Endodermal cell (in vitro differentiated cells): ENCODE measurements around the gene SUSD5. TPM values are rescaled to one million over a fixed set of nuclear protein-coding genes. Genes with fewer than 3 reads are reported as not detected.
A peak's percentile ranks its signal among the peaks of the same experiment; 100 is the strongest.

Source experiments
- DNase-seq: peaks from one replicate; pipeline ENCODE4 v3.0.0-alpha.2; 2017
- H3K27ac ChIP-seq: 2 replicates; pipeline ENCODE4 v1.5.1; 2013; ENCODE audit warnings: mild to moderate bottlenecking, low read depth, low read length, moderate library complexity
- H3K27me3 ChIP-seq: 2 replicates; pipeline ENCODE4 v1.6.1; 2013; ENCODE audit warnings: mild to moderate bottlenecking, low read length, moderate library complexity; ENCODE audit not compliant: insufficient read depth, control insufficient read depth, poor library complexity, severe bottlenecking
- H3K36me3 ChIP-seq: 2 replicates; pipeline ENCODE4 v1.7.0; 2013; ENCODE audit warnings: mild to moderate bottlenecking, low read length, moderate library complexity; ENCODE audit not compliant: control insufficient read depth, insufficient read depth
- H3K4me1 ChIP-seq: one replicate; pipeline ENCODE4 v1.7.0; 2013; ENCODE audit warnings: low read length; ENCODE audit not compliant: control insufficient read depth, insufficient read depth
- H3K4me3 ChIP-seq: 2 replicates; pipeline ENCODE4 v1.5.1; 2013; ENCODE audit warnings: mild to moderate bottlenecking, low read length, moderate library complexity
- H3K9ac ChIP-seq: 2 replicates; pipeline ENCODE4 v1.6.1; 2013; ENCODE audit warnings: mild to moderate bottlenecking, low read length, moderate library complexity; ENCODE audit not compliant: poor library complexity, severe bottlenecking; ENCODE audit errors: extremely low read depth
- H3K9me3 ChIP-seq: 2 replicates; pipeline ENCODE4 v1.6.1; 2013; ENCODE audit warnings: mild to moderate bottlenecking, low read length, moderate library complexity; ENCODE audit not compliant: control insufficient read depth
- H3K27ac Mint-ChIP-seq: 2 replicates; pipeline ENCODE4 v1.8.0; 2020; ENCODE audit warnings: mixed read lengths
- H3K27me3 Mint-ChIP-seq: 2 replicates; pipeline ENCODE4 v1.8.0; 2021; ENCODE audit warnings: mild to moderate bottlenecking, mixed read lengths; ENCODE audit not compliant: insufficient read depth
- H3K36me3 Mint-ChIP-seq: 2 replicates; pipeline ENCODE4 v1.8.0; 2020; ENCODE audit warnings: low read depth, mixed read lengths
- H3K4me1 Mint-ChIP-seq: 2 replicates; pipeline ENCODE4 v1.8.0; 2020; ENCODE audit warnings: mixed read lengths
- H3K4me3 Mint-ChIP-seq: 2 replicates; pipeline ENCODE4 v1.8.0; 2020; ENCODE audit warnings: mild to moderate bottlenecking, moderate library complexity, mixed read lengths
- H3K9me3 Mint-ChIP-seq: 2 replicates; pipeline ENCODE4 v1.8.0; 2020; ENCODE audit warnings: mild to moderate bottlenecking, mixed read lengths
- WGBS, 2 experiments: methylation state at CpG; one replicate each; pipeline versions ENCODE4 v1.1.5 to v1.1.7; 2013; ENCODE audit warnings: missing lambda C conversion rate in 2 of 2, mixed read lengths in 1 of 2; ENCODE audit not compliant: insufficient coverage in 1 of 2, insufficient read length in 1 of 2; 5-methylcytosine and 5-hydroxymethylcytosine counted together
- total RNA-seq, 2 donors: library from RNA; stranded (reverse); fragmentation: NEBNext Ultra II Directional in 1 of 2; extraction: Animal tissue kit (Norgen Biotek cat#: 25700) in 1 of 2; gene quantifications; 2 replicates in 1 of 2; 3 replicates in 1 of 2; pipeline ENCODE4 v1.2.1, GENCODE V29; 2021
- TF ChIP-seq, protein P1 (sequence below): fragments of 200-600 bp; sonication (generic); conservative IDR thresholded peaks from 2 replicates; pipeline ENCODE4 v1.5.0; 2021; ENCODE audit warnings: antibody characterized with exemption, mild to moderate bottlenecking

SUSD5 gene
- total RNA-seq, 2 donors from 2014 or later = 1.3 to 2.6 TPM

DNA sequence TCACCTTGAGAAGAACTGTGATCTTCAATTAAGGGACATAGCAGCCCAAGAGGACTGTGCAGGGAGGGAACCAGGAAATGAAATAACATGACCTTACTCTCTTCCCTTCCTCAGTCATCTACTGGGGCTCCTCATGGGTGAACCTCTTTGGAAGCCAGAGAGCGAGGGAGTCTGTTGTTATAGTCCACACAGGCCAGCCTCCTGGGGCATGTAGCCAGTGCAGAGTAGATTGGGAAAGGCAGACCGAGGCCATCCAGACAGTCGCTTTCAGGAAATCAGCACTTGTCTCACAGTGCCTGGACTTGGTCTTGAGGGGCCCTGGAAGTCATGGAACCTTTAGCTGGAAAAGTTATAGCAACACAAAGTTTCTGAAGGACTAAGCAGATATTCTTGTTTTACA lies 98.7 kb downstream of the SUSD5 start:
- peaks cover 29% of the 10 kb centered on the region for H3K36me3 ChIP-seq
- H3K9me3 ChIP-seq = no peaks in the 10 kb centered on the region
- Mint-ChIP-seq H3K36me3 (peaks cover 33% of the 10 kb centered on the region), H3K27me3 (no peaks in the 10 kb centered on the region), H3K9me3 (no peaks in the 10 kb centered on the region), H3K4me3 (no peak overlapping the region), H3K27ac (no peak overlapping the region), H3K4me1 (peaks cover 8% of the 10 kb centered on the region)
- H3K4me1 ChIP-seq = no peaks in the 10 kb centered on the region
- H3K9ac ChIP-seq = no peak overlapping the region
- TF ChIP-seq, protein P1, sequence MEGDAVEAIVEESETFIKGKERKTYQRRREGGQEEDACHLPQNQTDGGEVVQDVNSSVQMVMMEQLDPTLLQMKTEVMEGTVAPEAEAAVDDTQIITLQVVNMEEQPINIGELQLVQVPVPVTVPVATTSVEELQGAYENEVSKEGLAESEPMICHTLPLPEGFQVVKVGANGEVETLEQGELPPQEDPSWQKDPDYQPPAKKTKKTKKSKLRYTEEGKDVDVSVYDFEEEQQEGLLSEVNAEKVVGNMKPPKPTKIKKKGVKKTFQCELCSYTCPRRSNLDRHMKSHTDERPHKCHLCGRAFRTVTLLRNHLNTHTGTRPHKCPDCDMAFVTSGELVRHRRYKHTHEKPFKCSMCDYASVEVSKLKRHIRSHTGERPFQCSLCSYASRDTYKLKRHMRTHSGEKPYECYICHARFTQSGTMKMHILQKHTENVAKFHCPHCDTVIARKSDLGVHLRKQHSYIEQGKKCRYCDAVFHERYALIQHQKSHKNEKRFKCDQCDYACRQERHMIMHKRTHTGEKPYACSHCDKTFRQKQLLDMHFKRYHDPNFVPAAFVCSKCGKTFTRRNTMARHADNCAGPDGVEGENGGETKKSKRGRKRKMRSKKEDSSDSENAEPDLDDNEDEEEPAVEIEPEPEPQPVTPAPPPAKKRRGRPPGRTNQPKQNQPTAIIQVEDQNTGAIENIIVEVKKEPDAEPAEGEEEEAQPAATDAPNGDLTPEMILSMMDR = no peak
- no peaks in the 10 kb centered on the region for H3K27me3 ChIP-seq
- no peak overlapping the region for H3K27ac ChIP-seq
- no peak overlapping the region for H3K4me3 ChIP-seq
- 83 to 90% methylated on average over 2 to 3 of the region's 3 CpGs for WGBS, 2 experiments
- no peak for DNase-seq

DNA sequence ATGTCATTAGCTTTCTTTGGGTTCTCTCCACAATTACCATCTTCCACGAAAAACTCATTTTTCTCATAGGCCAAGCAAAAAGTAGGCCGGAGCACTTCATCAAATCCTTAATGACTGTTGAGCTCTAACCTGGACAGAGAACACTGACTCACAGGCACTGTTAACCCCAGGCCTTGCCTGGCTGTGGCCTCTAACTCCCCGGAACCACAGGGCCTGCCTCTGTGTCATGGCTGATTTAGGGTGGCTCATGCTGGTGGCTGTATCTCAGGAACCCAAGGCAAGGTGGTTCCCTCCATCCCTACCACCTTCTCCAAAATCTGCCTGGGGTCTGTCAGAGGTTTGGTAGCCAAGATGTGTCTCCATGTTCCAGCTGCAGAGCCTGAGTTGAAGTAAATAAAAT lies 101.1 kb downstream of the SUSD5 start:
- H3K27ac ChIP-seq = no peak overlapping the region
- H3K4me1 Mint-ChIP-seq = peaks cover 6% of the 10 kb centered on the region
- no peak for DNase-seq
- peaks cover 14% of the 10 kb centered on the region for H3K36me3 Mint-ChIP-seq
- H3K4me1 ChIP-seq = no peaks in the 10 kb centered on the region
- no peak overlapping the region for H3K4me3 Mint-ChIP-seq
- H3K27ac Mint-ChIP-seq = no peak overlapping the region
- no peak overlapping the region for H3K4me3 ChIP-seq
- WGBS, 2 experiments = 88 to 100% methylated on average over 1 to 3 of the region's 3 CpGs
- H3K9me3 ChIP-seq = peaks cover 3% of the 10 kb centered on the region
- peaks cover 1% of the 10 kb centered on the region for H3K27me3 Mint-ChIP-seq
- peaks cover 1% of the 10 kb centered on the region for H3K9me3 Mint-ChIP-seq
- no peaks in the 10 kb centered on the region for H3K27me3 ChIP-seq
- peaks cover 22% of the 10 kb centered on the region for H3K36me3 ChIP-seq
- H3K9ac ChIP-seq = no peak overlapping the region
- TF ChIP-seq, protein P1 = no peak

DNA sequence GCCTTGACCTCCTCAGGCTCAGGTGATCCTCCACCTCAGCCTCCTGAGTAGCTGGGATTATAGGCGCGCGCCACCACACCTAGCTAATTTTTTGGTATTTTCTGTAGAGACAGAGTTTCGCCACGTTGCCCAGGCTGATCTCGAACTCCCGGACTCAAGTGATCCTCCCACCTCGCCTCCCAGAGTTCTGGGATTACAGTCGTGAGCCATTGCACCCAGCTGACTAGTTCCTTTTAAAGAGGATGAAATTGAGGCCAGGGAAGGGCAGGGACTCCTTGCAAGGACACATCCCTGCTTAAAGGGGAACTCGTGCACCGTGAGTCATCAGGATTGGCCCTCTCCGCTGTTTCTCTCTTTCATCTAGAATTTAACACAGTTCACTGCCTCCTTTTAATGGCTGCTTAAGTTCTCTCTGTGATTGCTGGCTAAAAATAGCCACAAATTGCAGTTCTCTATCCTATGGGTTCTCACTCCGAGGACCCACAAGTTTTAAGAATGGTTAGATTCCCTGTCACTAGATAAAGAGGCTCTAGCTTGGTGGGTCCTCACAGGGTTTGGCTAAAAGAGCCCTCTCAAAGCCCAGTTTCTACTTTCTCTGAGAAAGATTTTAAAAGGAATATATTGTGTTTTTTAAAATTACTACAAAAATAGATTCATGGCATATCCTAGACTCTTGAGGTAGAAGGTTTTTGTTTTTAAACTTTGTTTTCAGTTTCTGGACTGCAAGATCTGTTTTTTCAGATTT lies 103.4 kb downstream of the SUSD5 start:
- H3K27ac Mint-ChIP-seq = no peak overlapping the region
- Histone ChIP-seq H3K27ac (no peak overlapping the region), H3K4me3 (peak overlapping the region; percentile 79), H3K27me3 (no peaks in the 10 kb centered on the region), H3K9me3 (peaks cover 13% of the 10 kb centered on the region), H3K4me1 (no peaks in the 10 kb centered on the region), H3K36me3 (peaks cover 5% of the 10 kb centered on the region), H3K9ac (no peak overlapping the region)
- TF ChIP-seq, protein P1 = no peak
- peaks cover 4% of the 10 kb centered on the region for H3K9me3 Mint-ChIP-seq
- DNase-seq = peak; percentile 58
- H3K36me3 Mint-ChIP-seq = peaks cover 6% of the 10 kb centered on the region
- H3K4me3 Mint-ChIP-seq = peak overlapping the region; percentile 65
- peaks cover 6% of the 10 kb centered on the region for H3K4me1 Mint-ChIP-seq
- WGBS, 2 experiments = 80 to 83% methylated on average over 12 to 13 of the region's 13 CpGs
- peaks cover 2% of the 10 kb centered on the region for H3K27me3 Mint-ChIP-seq
